Measurements from ENCODE around the gene ACTG1.

DNA sequence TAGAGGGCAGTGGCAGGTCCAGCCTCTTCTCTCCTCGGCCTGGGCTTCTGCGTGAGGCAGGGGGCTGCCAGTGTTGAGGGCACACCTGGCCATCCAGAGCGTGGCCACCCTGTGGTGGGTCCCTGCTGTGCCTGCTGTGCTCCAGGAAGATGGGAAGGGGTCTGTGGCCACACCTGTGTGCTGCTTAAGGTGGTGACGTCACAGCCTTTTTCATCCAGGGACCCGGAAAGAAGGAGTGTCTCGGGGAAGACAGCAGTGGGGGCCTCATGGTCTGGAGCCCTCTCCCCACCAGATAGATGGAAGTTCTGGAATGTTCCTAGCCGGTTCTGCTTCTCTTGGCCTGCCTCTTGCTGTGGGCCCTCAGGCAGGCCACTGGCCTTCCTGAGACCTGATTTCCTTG, 36.5 kb downstream of the ACTG1 start:
- TF ChIP-seq, protein P1, sequence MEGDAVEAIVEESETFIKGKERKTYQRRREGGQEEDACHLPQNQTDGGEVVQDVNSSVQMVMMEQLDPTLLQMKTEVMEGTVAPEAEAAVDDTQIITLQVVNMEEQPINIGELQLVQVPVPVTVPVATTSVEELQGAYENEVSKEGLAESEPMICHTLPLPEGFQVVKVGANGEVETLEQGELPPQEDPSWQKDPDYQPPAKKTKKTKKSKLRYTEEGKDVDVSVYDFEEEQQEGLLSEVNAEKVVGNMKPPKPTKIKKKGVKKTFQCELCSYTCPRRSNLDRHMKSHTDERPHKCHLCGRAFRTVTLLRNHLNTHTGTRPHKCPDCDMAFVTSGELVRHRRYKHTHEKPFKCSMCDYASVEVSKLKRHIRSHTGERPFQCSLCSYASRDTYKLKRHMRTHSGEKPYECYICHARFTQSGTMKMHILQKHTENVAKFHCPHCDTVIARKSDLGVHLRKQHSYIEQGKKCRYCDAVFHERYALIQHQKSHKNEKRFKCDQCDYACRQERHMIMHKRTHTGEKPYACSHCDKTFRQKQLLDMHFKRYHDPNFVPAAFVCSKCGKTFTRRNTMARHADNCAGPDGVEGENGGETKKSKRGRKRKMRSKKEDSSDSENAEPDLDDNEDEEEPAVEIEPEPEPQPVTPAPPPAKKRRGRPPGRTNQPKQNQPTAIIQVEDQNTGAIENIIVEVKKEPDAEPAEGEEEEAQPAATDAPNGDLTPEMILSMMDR (IDR thresholded peaks at IDR 0.05): no peak
- TF ChIP-seq POLR2A (IDR thresholded peaks at IDR 0.05): no peak

Data from Peyer's patch (tissue), 4 donors.